Brain microvascular endothelial cell (primary cell): ENCODE measurements around the gene VPS37C.

Experiments
- DNase-seq: peaks from one replicate; pipeline ENCODE4 v3.0.0-alpha.2; 2020
- H3K27ac ChIP-seq: fragments of 250-450 bp; sonication (Bioruptor Pico); 2 replicates; pipeline ENCODE4 v1.5.1; 2020; ENCODE audit warnings: mild to moderate bottlenecking, moderate library complexity
- H3K27me3 ChIP-seq: fragments of 250-450 bp; sonication (Bioruptor Pico); replicated peaks from 2 replicates; pipeline ENCODE4 v1.5.1; 2020; ENCODE audit warnings: mild to moderate bottlenecking
- H3K36me3 ChIP-seq: fragments of 250-450 bp; sonication (Bioruptor Pico); replicated peaks from 2 replicates; pipeline ENCODE4 v1.5.1; 2020; ENCODE audit warnings: mild to moderate bottlenecking
- H3K4me3 ChIP-seq: 2 replicates; pipeline ENCODE4 v1.5.1; 2011; ENCODE audit warnings: low read depth, mild to moderate bottlenecking, control low read depth, low read length, moderate library complexity
- in situ Hi-C: cut with HindIII; loops from 2 replicates; pipeline ENCODE4 v1.10.0; 2017; ENCODE audit warnings: low sequenced_read_pairs, low pct_ligation_motif_present
- TF ChIP-seq, protein P1 (sequence below): IDR thresholded peaks from 2 replicates; pipeline ENCODE4 v1.5.1; 2011; ENCODE audit warnings: low read depth, mild to moderate bottlenecking, moderate library complexity, low read length, control low read depth, inconsistent platforms; ENCODE audit errors: missing control alignments

Gene VPS37C

GRCh38 chr11:61080526-61080925 is 80.7 kb downstream of the VPS37C start:
- no peak for DNase-seq
- in situ Hi-C loops: no loop called here

More at GRCh38 chr11:61080526-61080925, 80.7 kb downstream of the VPS37C start:
- Histone ChIP-seq H3K4me3 (no peak overlapping the region), H3K27ac (no peak overlapping the region), H3K36me3 (no peaks in the 10 kb centered on the region), H3K27me3 (no peaks in the 10 kb centered on the region)
- TF ChIP-seq, protein P1, sequence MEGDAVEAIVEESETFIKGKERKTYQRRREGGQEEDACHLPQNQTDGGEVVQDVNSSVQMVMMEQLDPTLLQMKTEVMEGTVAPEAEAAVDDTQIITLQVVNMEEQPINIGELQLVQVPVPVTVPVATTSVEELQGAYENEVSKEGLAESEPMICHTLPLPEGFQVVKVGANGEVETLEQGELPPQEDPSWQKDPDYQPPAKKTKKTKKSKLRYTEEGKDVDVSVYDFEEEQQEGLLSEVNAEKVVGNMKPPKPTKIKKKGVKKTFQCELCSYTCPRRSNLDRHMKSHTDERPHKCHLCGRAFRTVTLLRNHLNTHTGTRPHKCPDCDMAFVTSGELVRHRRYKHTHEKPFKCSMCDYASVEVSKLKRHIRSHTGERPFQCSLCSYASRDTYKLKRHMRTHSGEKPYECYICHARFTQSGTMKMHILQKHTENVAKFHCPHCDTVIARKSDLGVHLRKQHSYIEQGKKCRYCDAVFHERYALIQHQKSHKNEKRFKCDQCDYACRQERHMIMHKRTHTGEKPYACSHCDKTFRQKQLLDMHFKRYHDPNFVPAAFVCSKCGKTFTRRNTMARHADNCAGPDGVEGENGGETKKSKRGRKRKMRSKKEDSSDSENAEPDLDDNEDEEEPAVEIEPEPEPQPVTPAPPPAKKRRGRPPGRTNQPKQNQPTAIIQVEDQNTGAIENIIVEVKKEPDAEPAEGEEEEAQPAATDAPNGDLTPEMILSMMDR: no peak
